ENCODE measurements around the gene ZNF785. TPM values are rescaled to one million over a fixed set of nuclear protein-coding genes. Genes with fewer than 3 reads are reported as not detected.
A peak's percentile ranks its signal among the peaks of the same experiment; 100 is the strongest.
"Not testable (repeated sequence)": the region's sequence is repeated elsewhere in the genome, so short reads cannot be mapped to it uniquely, and the experiment has no call there.

ZNF785 gene
- total RNA-seq, 4 donors from 2014 or later, result 6.8 to 10.9 (median 7.3) TPM

DNA sequence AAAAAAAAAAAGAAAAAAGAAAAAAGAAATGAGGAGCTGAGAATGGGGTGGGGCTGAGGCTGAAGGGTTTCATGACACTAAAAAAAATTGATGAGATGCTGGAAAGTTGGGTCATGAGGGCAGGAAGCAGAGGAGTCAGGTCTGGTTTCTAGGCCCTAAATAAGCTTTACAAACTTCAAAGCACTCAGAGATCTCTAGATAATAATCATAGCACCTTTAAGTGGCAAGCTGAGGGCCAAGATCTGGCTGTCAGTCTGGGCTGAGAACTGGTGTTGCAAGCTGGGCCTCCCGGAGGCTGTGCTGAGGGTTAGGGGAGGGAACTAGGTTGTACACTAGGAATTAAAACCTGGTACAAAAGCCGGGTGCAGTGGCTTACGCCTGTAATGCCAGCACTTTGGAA lies 33.7 kb downstream of the ZNF785 start:
- WGBS, result 79% methylated on average over 3 of the region's 3 CpGs
- peaks cover 14 to 40% (median 31%) of the 10 kb centered on the region in 4 donors for H3K36me3 ChIP-seq
- no peaks in the 10 kb centered on the region for H3K9me3 ChIP-seq
- H3K27ac ChIP-seq (replicated peaks in 1 of 4), result peak overlapping the region in 1 of 4 donors; percentile 9
- no peak overlapping the region for H3K4me3 ChIP-seq
- no peaks in the 10 kb centered on the region for H3K27me3 ChIP-seq
- no peak for DNase-seq (ENCODE audit: extremely low spot score)
- intact Hi-C loops (cut with DNase I), result no loop called here
- H3K4me1 ChIP-seq, result peaks cover 14 to 29% (median 18%) of the 10 kb centered on the region in 4 donors
- no peak for TF ChIP-seq POLR2A (IDR thresholded peaks at IDR 0.05; ENCODE audit: low read depth)
- TF ChIP-seq, protein P1, sequence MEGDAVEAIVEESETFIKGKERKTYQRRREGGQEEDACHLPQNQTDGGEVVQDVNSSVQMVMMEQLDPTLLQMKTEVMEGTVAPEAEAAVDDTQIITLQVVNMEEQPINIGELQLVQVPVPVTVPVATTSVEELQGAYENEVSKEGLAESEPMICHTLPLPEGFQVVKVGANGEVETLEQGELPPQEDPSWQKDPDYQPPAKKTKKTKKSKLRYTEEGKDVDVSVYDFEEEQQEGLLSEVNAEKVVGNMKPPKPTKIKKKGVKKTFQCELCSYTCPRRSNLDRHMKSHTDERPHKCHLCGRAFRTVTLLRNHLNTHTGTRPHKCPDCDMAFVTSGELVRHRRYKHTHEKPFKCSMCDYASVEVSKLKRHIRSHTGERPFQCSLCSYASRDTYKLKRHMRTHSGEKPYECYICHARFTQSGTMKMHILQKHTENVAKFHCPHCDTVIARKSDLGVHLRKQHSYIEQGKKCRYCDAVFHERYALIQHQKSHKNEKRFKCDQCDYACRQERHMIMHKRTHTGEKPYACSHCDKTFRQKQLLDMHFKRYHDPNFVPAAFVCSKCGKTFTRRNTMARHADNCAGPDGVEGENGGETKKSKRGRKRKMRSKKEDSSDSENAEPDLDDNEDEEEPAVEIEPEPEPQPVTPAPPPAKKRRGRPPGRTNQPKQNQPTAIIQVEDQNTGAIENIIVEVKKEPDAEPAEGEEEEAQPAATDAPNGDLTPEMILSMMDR (IDR thresholded peaks at IDR 0.05), result no peak
- TF ChIP-seq POLR2AphosphoS5 (IDR thresholded peaks at IDR 0.05), result no peak
- TF ChIP-seq EP300 (IDR thresholded peaks at IDR 0.05), result no peak

DNA sequence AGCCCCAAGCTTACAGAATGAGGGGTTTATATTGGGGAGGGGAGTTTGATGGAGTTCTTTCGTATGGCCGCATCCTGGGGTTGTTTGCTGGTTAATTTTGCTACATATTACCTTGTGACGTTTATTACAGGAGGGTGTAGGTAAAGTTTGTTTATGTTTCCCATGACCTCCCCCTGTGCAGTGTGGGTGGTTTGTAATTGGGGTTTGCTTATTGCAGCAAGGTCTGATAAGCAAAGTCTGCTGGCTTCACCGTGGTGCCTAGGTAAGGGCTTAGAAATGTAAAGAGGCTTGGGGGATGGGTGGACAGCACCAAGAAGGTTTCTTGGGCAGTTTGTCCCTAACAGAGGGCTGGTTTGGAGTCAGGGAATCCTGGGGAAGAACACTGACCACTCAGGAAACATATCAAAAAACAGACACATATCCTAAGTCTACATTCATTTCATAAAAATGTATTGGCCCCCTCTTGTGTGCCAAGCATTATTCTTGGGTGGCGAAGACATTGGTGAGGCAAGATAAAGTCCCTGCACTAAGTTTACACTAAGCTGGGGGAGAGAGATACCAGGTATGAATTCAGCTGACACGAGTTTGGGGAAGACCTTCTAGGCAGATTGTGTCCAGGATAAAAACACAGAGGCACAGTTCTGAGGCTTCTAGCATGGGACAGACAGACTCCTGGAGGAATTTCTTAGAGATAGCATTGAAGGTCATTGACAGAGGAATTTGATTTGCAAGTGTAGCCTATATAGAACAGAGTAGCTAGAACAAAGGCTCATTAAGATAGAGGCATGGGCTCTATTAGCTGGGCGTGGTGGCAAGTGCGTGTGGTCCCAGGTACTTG lies 36.9 kb downstream of the ZNF785 start:
- Histone ChIP-seq H3K27ac (replicated peaks in 1 of 4) (no peak overlapping the region), H3K4me3 (no peak overlapping the region), H3K4me1 (peaks cover 0 to 12% (median 8%) of the 10 kb centered on the region in 4 donors), H3K9me3 (no peaks in the 10 kb centered on the region), H3K27me3 (no peaks in the 10 kb centered on the region), H3K36me3 (peaks cover 0 to 11% (median 6%) of the 10 kb centered on the region in 4 donors)
- DNase-seq (ENCODE audit: extremely low spot score), result no peak
- intact Hi-C loops (cut with DNase I), result no loop called here
- 72% methylated on average over 8 of the region's 8 CpGs for WGBS
- TF ChIP-seq EP300 (IDR thresholded peaks at IDR 0.05) (no peak), POLR2AphosphoS5 (IDR thresholded peaks at IDR 0.05) (no peak), POLR2A (IDR thresholded peaks at IDR 0.05; ENCODE audit: low read depth) (no peak)
- TF ChIP-seq, protein P1 (IDR thresholded peaks at IDR 0.05), result no peak

DNA sequence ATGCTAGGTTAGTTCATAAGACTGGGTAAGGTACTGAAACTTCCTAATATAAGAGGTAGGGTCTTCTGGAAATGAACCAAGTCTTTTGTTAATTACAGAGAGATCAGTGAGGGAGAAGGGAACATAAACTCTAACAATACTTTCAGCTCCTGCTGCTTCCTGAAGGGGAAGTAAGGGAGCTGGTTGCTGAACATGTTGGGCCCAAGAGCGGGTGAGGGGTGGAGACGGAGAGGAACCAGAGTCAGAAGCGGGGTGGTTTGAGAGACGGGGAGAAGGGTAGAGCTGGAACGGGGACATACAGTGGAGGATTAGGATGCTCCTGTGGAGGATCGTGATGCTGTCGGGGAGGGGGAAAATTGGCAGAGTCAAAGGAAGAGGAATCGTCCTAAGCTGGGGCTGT lies 39.4 kb downstream of the ZNF785 start:
- Histone ChIP-seq H3K9me3 (no peaks in the 10 kb centered on the region), H3K4me3 (no peak overlapping the region), H3K36me3 (no peaks in the 10 kb centered on the region), H3K27ac (replicated peaks in 1 of 4) (no peak overlapping the region), H3K4me1 (peaks cover 0 to 21% (median 3%) of the 10 kb centered on the region in 4 donors), H3K27me3 (no peaks in the 10 kb centered on the region)
- WGBS, result 75% methylated on average over 8 of the region's 8 CpGs
- intact Hi-C loops (cut with DNase I), result no loop called here
- DNase-seq (ENCODE audit: extremely low spot score), result no peak
- TF ChIP-seq POLR2A (IDR thresholded peaks at IDR 0.05; ENCODE audit: low read depth), result no peak

DNA sequence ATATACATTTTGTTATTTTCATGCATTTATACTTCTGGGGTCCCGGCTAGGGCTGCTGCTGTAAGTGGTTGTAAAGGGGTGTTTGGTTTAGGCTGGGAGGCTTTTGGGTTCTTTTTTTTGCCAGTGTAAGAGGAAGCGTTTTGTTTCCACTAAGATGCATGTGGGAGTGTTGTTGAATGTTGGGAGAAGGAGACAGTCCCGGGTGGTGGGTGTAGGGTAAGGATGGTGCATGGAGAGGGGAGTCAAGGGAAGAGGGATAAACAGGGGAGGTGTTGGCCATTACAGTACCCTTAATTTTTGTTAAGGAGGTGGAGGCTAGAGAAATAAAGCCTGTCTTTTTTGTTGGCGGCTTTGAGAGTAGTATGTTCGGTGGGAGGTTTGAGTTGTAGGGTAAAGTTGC lies 42.4 kb downstream of the ZNF785 start:
- H3K4me1 ChIP-seq, result peaks cover 0 to 34% (median 3%) of the 10 kb centered on the region in 4 donors
- no peaks in the 10 kb centered on the region for H3K36me3 ChIP-seq
- no peaks in the 10 kb centered on the region for H3K9me3 ChIP-seq
- H3K27ac ChIP-seq (replicated peaks in 1 of 4), result no peak overlapping the region
- intact Hi-C loops (cut with DNase I), result no loop called here
- H3K27me3 ChIP-seq, result no peaks in the 10 kb centered on the region
- no peak overlapping the region for H3K4me3 ChIP-seq
- TF ChIP-seq, protein P1 (IDR thresholded peaks at IDR 0.05), result no peak
- TF ChIP-seq POLR2AphosphoS5 (IDR thresholded peaks at IDR 0.05), result no peak
- no peak for TF ChIP-seq POLR2A (IDR thresholded peaks at IDR 0.05; ENCODE audit: low read depth)
- no peak for TF ChIP-seq EP300 (IDR thresholded peaks at IDR 0.05)
- 82% methylated on average over 5 of the region's 5 CpGs for WGBS
- DNase-seq (ENCODE audit: extremely low spot score), result no peak

DNA sequence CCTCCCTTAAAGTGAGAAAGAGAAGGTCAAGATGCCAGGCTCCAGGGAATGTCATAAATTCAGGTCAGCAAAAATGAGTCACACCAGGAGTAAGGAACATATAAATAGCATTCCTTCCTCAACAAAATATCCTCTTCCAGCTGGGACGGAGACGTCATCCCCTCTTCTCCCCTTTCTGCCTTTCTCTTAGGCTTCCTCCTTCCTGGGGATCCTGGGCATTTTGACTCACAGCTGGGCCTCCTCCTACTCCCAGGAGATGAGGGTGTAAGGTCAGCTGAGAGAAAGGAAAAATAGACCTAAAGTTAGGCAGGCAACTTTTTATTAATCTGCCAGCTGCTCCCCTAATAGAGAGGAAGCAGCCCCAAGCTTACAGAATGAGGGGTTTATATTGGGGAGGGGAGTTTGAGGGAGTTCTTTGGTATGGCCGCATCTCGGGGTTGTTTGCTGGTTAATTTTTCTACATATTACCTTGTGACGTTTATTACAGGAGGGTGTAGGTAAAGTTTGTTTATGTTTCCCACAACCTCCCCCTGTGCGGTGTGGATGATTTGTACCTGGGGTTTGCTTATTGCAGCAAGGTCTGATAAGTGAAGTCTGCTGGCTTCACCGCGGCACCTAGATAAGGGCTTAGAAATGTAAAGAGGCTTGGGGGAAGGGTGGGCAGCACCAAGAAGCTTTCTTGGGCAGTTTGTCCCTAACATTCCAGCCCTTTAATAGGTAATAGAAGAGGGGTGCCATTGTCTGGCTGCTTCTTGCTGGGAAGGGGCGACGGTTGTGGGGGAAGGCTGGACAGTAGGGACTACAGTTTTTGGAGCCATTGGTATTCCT lies 43.8 kb downstream of the ZNF785 start:
- Histone ChIP-seq H3K27ac (replicated peaks in 1 of 4) (no peak overlapping the region), H3K9me3 (no peaks in the 10 kb centered on the region), H3K4me1 (peaks cover 0 to 31% (median 3%) of the 10 kb centered on the region in 4 donors), H3K4me3 (no peak overlapping the region), H3K27me3 (no peaks in the 10 kb centered on the region), H3K36me3 (no peaks in the 10 kb centered on the region)
- WGBS, result 69% methylated on average over 10 of the region's 10 CpGs
- DNase-seq (ENCODE audit: extremely low spot score), result no peak
- TF ChIP-seq POLR2A (IDR thresholded peaks at IDR 0.05; ENCODE audit: low read depth), result no peak
- TF ChIP-seq EP300 (IDR thresholded peaks at IDR 0.05), result no peak
- TF ChIP-seq, protein P1 (IDR thresholded peaks at IDR 0.05), result no peak
- TF ChIP-seq POLR2AphosphoS5 (IDR thresholded peaks at IDR 0.05), result no peak
- intact Hi-C loops (cut with DNase I), result no loop called here

DNA sequence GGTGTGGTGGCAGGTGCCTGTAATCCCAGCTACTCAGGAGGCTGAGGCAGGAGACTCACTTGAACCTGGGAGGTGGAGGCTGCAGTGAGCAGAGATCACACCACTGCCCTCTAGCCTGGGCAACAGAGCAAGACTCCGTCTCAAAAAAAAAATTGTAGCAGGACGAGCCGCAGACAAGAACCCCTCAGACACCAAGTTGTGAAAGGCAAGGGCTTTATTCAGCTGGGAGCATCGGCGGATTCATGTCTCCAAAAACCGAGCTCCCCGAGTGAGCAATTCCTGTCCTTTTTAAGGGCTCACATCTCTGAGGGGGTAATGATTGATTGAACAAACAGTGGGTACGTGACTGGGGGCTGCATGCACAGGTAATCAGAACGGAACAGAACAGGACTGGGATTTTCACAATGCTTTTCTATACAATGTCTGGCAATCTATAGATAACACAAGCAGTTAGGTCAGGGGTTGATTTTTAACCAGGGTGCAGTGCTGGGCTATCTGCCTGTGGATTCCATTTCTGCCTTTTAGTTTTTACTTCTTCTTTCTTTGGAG lies 44.5 kb downstream of the ZNF785 start:
- H3K4me3 ChIP-seq; H3K36me3 ChIP-seq; DNase-seq (ENCODE audit: extremely low spot score); H3K27me3 ChIP-seq; H3K9me3 ChIP-seq; intact Hi-C loops (cut with DNase I); H3K27ac ChIP-seq (replicated peaks in 1 of 4): not testable (repeated sequence)
- H3K4me1 ChIP-seq, result peaks cover 2 to 36% (median 8%) of the 10 kb centered on the region in 4 donors
- 69% methylated on average over 9 of the region's 9 CpGs for WGBS

DNA sequence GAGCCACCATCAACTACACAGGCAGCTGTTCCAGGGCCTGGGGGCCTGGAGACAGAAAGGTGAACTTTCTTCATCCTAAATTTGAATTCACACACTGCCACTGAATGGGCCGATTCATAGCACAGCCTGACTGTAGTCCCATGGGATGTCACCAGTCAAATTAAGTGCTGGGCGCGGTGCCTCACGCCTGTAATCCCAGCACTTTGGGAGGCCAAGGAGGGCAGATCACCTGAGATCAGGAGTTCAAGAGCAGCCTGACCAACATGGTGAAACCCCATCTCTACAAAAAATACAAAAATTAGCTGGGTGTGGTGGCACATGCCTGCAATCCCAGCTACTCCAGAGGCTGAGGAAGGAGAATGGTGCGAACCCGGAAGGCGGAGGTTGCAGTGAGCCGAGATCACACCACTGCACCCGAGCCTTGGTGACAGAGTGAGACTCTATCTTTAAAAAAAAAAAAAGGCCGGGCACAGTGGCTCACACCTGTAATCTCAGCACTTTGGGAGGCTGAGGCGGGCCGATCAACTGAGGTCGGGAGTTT lies 45.4 kb downstream of the ZNF785 start:
- H3K4me3 ChIP-seq; DNase-seq (ENCODE audit: extremely low spot score); H3K9me3 ChIP-seq; H3K27me3 ChIP-seq; intact Hi-C loops (cut with DNase I); H3K36me3 ChIP-seq; H3K27ac ChIP-seq (replicated peaks in 1 of 4): not testable (repeated sequence)
- 94% methylated on average over 11 of the region's 13 CpGs for WGBS
- H3K4me1 ChIP-seq, result peaks cover 10 to 43% (median 17%) of the 10 kb centered on the region in 4 donors

Data from esophagus muscularis mucosa (tissue), 4 donors.